Cardiac muscle cell (in vitro differentiated cells and primary cell): ENCODE measurements around the gene GTF3A. TPM values are rescaled to one million over a fixed set of nuclear protein-coding genes. Genes with fewer than 3 reads are reported as not detected.

Experiments
- DNase-seq, 2 donors: peaks; one replicate each; pipeline versions ENCODE4 v3.0.0 to v3.0.0-alpha.2; 2010 to 2017; ENCODE audit warnings: low read depth in 1 of 2, low spot score in 1 of 2
- H3K27ac ChIP-seq: fragments of 200-600 bp; sonication (generic); 2 replicates; pipeline ENCODE4 v1.5.1; 2016
- H3K27me3 ChIP-seq: fragments of 200-600 bp; sonication (generic); 2 replicates; pipeline ENCODE4 v1.6.0; 2016; ENCODE audit warnings: control low read depth
- H3K36me3 ChIP-seq: fragments of 200-600 bp; sonication (generic); 2 replicates; pipeline ENCODE4 v1.5.1; 2016; ENCODE audit warnings: control low read depth
- H3K4me1 ChIP-seq: fragments of 200-600 bp; sonication (generic); 2 replicates; pipeline ENCODE4 v1.8.1; 2017; ENCODE audit warnings: low read depth, mild to moderate bottlenecking, mixed run types
- H3K4me3 ChIP-seq: fragments of 200-600 bp; sonication (generic); 2 replicates; pipeline ENCODE4 v1.5.1; 2016; ENCODE audit warnings: mild to moderate bottlenecking
- H3K9me3 ChIP-seq: fragments of 200-600 bp; sonication (generic); 2 replicates; pipeline ENCODE4 v1.5.1; 2017; ENCODE audit warnings: low read depth, mild to moderate bottlenecking, control low read depth
- polyA plus RNA-seq: library from polyadenylated mRNA; unstranded; fragments of >200 nt; fragmentation: Nextera tagmentation; extraction: Ambion mirVana; gene quantifications from 2 replicates; pipeline ENCODE4 v1.2.1, GENCODE V29; 2016
- total RNA-seq: library from RNA; depleted of rRNA; stranded (reverse); fragments of >200 nt; gene quantifications from 2 replicates; pipeline ENCODE4 v1.2.3, GENCODE V29; 2016
- TF ChIP-seq, protein P1 (sequence below): IDR thresholded peaks from 2 replicates; pipeline ENCODE4 v1.5.1; 2012; ENCODE audit warnings: low read depth, mild to moderate bottlenecking, low read length

GTF3A gene
- total and polyA plus RNA-seq, 2 experiments from 2014 or later, result 56.9 to 140 TPM

- TF ChIP-seq, protein P1, sequence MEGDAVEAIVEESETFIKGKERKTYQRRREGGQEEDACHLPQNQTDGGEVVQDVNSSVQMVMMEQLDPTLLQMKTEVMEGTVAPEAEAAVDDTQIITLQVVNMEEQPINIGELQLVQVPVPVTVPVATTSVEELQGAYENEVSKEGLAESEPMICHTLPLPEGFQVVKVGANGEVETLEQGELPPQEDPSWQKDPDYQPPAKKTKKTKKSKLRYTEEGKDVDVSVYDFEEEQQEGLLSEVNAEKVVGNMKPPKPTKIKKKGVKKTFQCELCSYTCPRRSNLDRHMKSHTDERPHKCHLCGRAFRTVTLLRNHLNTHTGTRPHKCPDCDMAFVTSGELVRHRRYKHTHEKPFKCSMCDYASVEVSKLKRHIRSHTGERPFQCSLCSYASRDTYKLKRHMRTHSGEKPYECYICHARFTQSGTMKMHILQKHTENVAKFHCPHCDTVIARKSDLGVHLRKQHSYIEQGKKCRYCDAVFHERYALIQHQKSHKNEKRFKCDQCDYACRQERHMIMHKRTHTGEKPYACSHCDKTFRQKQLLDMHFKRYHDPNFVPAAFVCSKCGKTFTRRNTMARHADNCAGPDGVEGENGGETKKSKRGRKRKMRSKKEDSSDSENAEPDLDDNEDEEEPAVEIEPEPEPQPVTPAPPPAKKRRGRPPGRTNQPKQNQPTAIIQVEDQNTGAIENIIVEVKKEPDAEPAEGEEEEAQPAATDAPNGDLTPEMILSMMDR, result no peak
- H3K27me3 ChIP-seq, result peaks cover 2% of the 10 kb centered on the region
- H3K9me3 ChIP-seq, result no peaks in the 10 kb centered on the region
- H3K4me1 ChIP-seq, result no peaks in the 10 kb centered on the region
- no peaks in the 10 kb centered on the region for H3K36me3 ChIP-seq
- H3K4me3 ChIP-seq, result no peak overlapping the region
- no peak overlapping the region for H3K27ac ChIP-seq
- DNase-seq, result no peak
Observed at GRCh38 chr13:27381601-27382000, 42.8 kb upstream of the GTF3A start.

DNA sequence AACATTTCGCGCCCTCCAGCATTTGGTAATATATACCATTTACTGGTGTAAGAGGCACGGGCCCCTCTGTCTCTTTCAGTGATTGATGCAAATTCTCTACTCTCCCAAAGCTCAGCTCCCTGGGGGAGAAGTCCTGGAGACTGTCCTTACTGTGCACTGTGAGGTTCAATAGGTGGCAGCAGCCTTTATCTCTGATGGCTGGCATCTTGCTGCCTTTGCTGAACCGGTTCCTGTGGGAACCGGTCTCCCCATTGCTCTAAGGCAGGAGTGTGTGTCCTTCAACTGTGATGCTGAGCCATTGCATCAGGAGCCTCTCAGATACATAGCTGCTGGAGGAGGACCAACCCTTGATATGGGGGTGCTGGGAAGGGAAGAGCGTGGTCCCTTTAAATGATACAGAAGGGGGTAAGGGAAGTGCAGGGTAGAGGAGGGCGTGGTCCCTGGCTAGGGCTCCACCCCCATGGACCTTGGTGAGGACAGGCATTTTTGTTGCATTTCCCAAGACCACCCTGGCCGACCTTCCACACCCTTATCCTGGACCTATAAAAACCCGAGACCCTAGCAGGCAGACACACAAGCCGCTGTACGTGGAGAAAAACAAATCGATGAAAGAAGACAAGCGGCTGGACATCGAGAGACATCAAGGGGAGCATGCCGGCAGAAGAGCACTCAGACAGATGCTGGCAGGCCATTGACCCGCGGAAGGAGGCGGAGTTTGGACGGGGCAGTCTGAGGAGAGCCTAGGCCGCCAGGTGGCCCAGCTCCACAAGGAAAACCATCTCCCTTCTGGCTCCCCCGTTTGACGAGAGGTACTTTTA is 41.1 kb upstream of the GTF3A start:
- no peak for DNase-seq
- no peaks in the 10 kb centered on the region for H3K9me3 ChIP-seq
- H3K4me1 ChIP-seq, result no peaks in the 10 kb centered on the region
- no peak overlapping the region for H3K4me3 ChIP-seq
- no peak overlapping the region for H3K27ac ChIP-seq
- TF ChIP-seq, protein P1, result no peak
- no peaks in the 10 kb centered on the region for H3K27me3 ChIP-seq
- H3K36me3 ChIP-seq, result no peaks in the 10 kb centered on the region

- TF ChIP-seq, protein P1, result no peak
- Histone ChIP-seq H3K27ac (no peak overlapping the region), H3K9me3 (no peaks in the 10 kb centered on the region), H3K36me3 (no peaks in the 10 kb centered on the region), H3K4me3 (no peak overlapping the region), H3K4me1 (no peaks in the 10 kb centered on the region), H3K27me3 (no peaks in the 10 kb centered on the region)
- DNase-seq, result no peak
Observed at GRCh38 chr13:27384285-27384684, 40.1 kb upstream of the GTF3A start.

- Histone ChIP-seq H3K27ac (no peak overlapping the region), H3K9me3 (no peaks in the 10 kb centered on the region), H3K4me3 (no peak overlapping the region), H3K36me3 (no peaks in the 10 kb centered on the region), H3K4me1 (no peaks in the 10 kb centered on the region), H3K27me3 (no peaks in the 10 kb centered on the region)
- DNase-seq, result no peak
- TF ChIP-seq, protein P1, result no peak
Observed at GRCh38 chr13:27388241-27388640, 36.2 kb upstream of the GTF3A start.

DNA sequence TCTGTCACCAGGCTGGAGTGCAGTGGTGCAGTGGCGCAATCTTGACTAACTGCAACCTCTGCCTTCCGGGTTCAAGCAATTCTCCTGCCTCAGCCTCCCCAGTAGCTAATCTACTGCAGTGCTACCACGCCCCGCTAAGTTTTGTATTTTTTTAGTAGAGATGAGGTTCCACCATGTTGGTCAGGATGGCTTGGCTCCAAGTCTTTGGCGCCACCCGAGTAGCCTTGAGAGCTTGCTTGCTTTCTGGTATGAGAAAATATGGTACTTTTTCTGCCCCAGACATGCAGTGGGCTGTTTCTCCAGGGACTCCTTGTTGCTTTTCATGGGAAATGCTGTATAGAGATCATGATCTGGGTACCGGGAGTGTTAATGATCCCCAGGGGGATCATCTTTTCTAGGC is 34.5 kb upstream of the GTF3A start:
- no peaks in the 10 kb centered on the region for H3K9me3 ChIP-seq
- H3K27ac ChIP-seq, result no peak overlapping the region
- no peak overlapping the region for H3K4me3 ChIP-seq
- TF ChIP-seq, protein P1, result no peak
- no peaks in the 10 kb centered on the region for H3K4me1 ChIP-seq
- no peaks in the 10 kb centered on the region for H3K27me3 ChIP-seq
- H3K36me3 ChIP-seq, result no peaks in the 10 kb centered on the region
- DNase-seq, result no peak
